Gastrocnemius medialis (tissue), 4 donors: ENCODE data around the gene RBCK1.

Experiments used
- POLR2A ChIP-seq, 2 donors: fragments of 450-650 bp; IDR thresholded peaks; one replicate each; pipeline ENCODE4 v1.6.1; 2017; ENCODE audit warnings: antibody characterized with exemption in 2 of 2, mild to moderate bottlenecking in 2 of 2, moderate library complexity in 2 of 2
- TF ChIP-seq, protein P1 (sequence below), 5 experiments: fragments of 450-650 bp in 3 of 5; fragments of 200-600 bp in 2 of 5; sonication (generic) in 2 of 5; IDR thresholded peaks in 4 of 5; conservative IDR thresholded peaks in 1 of 5; 1 replicate in 4 of 5; 2 replicates in 1 of 5; pipeline ENCODE4 v1.5.1; 2016 to 2019; ENCODE audit warnings: antibody characterized with exemption in 5 of 5, mild to moderate bottlenecking in 3 of 5, moderate library complexity in 3 of 5

DNA sequence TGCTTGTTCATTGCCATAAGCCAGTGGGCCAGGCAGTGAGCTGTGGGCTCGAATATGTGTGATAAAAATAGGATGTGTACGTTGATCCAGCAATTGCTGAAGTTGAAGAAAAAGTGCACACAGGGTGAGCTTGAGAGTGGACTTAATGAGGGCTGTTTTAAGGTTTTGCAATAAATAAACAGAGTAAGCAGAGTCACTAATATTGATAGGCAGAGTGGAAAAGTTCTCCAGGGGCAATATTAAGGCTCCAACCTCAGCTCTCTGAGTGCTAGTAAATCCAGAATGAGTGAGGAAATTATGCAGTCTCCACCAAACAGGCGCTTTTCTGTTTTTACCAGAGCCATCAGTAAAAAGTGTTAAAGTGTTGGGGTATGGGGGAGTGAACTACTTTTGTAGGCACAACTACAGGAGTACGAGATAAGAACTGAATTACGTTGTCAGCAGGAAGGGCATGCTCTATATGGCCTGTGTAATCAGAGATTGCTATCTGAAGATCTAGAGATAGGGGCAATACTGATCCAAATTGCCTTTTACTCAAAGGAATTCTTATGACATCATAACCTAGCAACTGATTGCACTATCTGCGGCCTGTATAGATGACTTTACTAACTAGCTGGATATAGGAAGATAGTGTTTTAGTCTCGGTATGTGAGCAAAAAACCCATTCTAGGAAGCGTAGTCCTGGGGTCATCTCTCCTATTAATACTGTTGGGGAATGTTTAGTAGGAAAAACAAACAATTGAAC, 61.8 kb downstream of the RBCK1 start:
- TF ChIP-seq, protein P1, sequence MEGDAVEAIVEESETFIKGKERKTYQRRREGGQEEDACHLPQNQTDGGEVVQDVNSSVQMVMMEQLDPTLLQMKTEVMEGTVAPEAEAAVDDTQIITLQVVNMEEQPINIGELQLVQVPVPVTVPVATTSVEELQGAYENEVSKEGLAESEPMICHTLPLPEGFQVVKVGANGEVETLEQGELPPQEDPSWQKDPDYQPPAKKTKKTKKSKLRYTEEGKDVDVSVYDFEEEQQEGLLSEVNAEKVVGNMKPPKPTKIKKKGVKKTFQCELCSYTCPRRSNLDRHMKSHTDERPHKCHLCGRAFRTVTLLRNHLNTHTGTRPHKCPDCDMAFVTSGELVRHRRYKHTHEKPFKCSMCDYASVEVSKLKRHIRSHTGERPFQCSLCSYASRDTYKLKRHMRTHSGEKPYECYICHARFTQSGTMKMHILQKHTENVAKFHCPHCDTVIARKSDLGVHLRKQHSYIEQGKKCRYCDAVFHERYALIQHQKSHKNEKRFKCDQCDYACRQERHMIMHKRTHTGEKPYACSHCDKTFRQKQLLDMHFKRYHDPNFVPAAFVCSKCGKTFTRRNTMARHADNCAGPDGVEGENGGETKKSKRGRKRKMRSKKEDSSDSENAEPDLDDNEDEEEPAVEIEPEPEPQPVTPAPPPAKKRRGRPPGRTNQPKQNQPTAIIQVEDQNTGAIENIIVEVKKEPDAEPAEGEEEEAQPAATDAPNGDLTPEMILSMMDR (IDR thresholded peaks at IDR 0.05 in 4 of 5, conservative IDR thresholded peaks at IDR 0.05 in 1 of 5), result no peak
- no peak for TF ChIP-seq POLR2A (IDR thresholded peaks at IDR 0.05)
